ENCODE data around the gene RYK.
"Not testable (repeated sequence)": the region's sequence is repeated elsewhere in the genome, so short reads cannot be mapped to it uniquely, and the experiment has no call there.

RYK gene

GRCh38 chr3:134216851-134217250 lies 33.8 kb downstream of the RYK start:
- DNase-seq (ENCODE audit: low spot score), result no peak

GRCh38 chr3:134216191-134216764 lies 34.4 kb downstream of the RYK start:
- DNase-seq (ENCODE audit: low spot score), result no peak

GRCh38 chr3:134214239-134214638 lies 36.4 kb downstream of the RYK start:
- DNase-seq (ENCODE audit: low spot score), result no peak

GRCh38 chr3:134212967-134213665 lies 37.5 kb downstream of the RYK start:
- DNase-seq (ENCODE audit: low spot score), result peak; percentile 77

GRCh38 chr3:134211797-134212196 lies 38.9 kb downstream of the RYK start:
- DNase-seq (ENCODE audit: low spot score), result peak; percentile 41

- no peak for DNase-seq (ENCODE audit: low spot score)
Observed at GRCh38 chr3:134205451-134205850, 45.2 kb downstream of the RYK start.

- peak; percentile 46 for DNase-seq (ENCODE audit: low spot score)
Observed at GRCh38 chr3:134201201-134202130, 49.2 kb downstream of the RYK start.

GRCh38 chr3:134199880-134200279 lies 50.8 kb downstream of the RYK start:
- not testable (repeated sequence) for DNase-seq (ENCODE audit: low spot score)

- no peak for DNase-seq (ENCODE audit: low spot score)
Observed at GRCh38 chr3:134199240-134199639, 51.4 kb downstream of the RYK start.

- no peak for DNase-seq (ENCODE audit: low spot score)
Observed at GRCh38 chr3:134198414-134198813, 52.2 kb downstream of the RYK start.

- peak; percentile 57 for DNase-seq (ENCODE audit: low spot score)
Observed at GRCh38 chr3:134197681-134198261, 52.9 kb downstream of the RYK start.

- no peak for DNase-seq (ENCODE audit: low spot score)
Observed at GRCh38 chr3:134194247-134194646, 56.4 kb downstream of the RYK start.

- DNase-seq (ENCODE audit: low spot score), result no peak
Observed at GRCh38 chr3:134190250-134190649, 60.4 kb downstream of the RYK start.

GRCh38 chr3:134189849-134190248 lies 60.8 kb downstream of the RYK start:
- no peak for DNase-seq (ENCODE audit: low spot score)

- no peak for DNase-seq (ENCODE audit: low spot score)
Observed at GRCh38 chr3:134186391-134186790, 64.3 kb downstream of the RYK start.

GRCh38 chr3:134180761-134181160 lies 69.9 kb downstream of the RYK start:
- DNase-seq (ENCODE audit: low spot score), result no peak

GRCh38 chr3:134179508-134179907 lies 71.2 kb downstream of the RYK start:
- no peak for DNase-seq (ENCODE audit: low spot score)

GRCh38 chr3:134163096-134163495 lies 87.6 kb downstream of the RYK start:
- no peak for DNase-seq (ENCODE audit: low spot score)

GRCh38 chr3:134161898-134162615 lies 88.6 kb downstream of the RYK start:
- DNase-seq (ENCODE audit: low spot score), result no peak

- DNase-seq (ENCODE audit: low spot score), result no peak
Observed at GRCh38 chr3:134155446-134155845, 95.2 kb downstream of the RYK start.

- no peak for DNase-seq (ENCODE audit: low spot score)
Observed at GRCh38 chr3:134153761-134154160, 96.9 kb downstream of the RYK start.

GRCh38 chr3:134150476-134150875 lies 100.2 kb downstream of the RYK start:
- DNase-seq (ENCODE audit: low spot score), result no peak

Data from SW480 (cell line).